CD4-positive, alpha-beta T cell treated with Interleukin-15 for 1 hour (primary cell): ENCODE data around the gene MINDY4.
"Not testable (repeated sequence)": the region's sequence is repeated elsewhere in the genome, so short reads cannot be mapped to it uniquely, and the experiment has no call there.

Experiments
- DNase-seq: peaks from one replicate; pipeline ENCODE4 v3.0.0-alpha.2; 2020

The MINDY4 gene

GRCh38 chr7:30805931-30806330 lies 34.7 kb downstream of the MINDY4 start:
- no peak for DNase-seq

DNA sequence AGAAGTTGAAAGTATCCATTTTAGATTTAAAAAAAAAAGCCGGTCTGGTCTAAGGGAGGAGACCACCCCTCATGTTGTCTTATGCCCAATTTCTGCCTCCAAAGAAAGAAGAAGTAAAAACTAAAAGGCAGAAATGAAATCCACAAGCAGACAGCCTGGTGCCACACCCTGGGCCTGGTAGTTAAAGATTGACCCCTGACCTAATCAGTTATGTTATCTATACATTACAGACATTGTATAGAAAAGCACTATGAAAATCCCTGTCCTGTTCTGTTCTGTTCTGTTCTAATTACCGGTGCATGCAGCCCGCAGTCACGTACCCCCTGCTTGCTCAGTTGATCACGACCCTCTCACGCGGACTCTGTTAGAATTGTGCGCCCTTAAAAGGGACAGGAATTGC lies 36.3 kb downstream of the MINDY4 start:
- DNase-seq, result not testable (repeated sequence)

DNA sequence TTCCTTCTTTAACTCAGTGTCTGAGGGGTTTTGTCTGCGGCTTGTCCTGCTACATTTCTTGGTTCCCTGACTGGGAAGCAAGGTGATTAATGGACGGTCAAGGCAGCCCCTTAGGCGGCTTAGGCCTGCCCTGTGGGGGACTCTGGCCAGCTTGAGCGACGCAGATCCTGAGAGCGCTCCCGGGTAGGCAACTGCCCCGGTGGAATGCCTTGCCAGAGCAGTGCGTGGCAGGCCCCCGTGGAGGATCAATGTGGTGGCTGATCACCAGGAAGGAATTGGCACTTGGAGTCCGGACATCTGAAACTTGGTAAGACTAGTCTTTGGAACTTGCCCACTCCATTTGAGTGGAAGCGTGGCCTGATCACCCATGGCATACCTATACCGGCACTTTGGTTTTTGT lies 36.7 kb downstream of the MINDY4 start:
- DNase-seq, result not testable (repeated sequence)

DNA sequence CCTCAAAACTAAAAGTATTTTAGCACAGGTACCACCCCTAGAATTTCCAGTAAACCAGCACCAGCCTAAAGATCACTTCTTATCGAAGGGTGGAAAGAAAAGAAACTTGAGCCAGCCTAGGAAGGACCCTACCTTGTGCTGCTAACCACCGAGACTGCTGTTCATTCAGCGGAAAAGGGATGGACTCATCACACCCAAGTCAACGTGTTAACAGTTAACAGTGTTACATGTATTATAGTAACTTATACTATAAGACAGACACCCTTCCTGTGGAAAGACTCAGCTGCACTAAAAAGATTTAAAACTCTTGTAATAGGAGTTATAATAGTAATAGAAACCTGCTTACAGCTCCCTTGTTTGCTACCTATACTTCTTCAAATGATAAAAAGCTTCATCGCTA lies 39.8 kb downstream of the MINDY4 start:
- no peak for DNase-seq

- DNase-seq, result no peak
Observed at GRCh38 chr7:30812676-30813075, 41.5 kb downstream of the MINDY4 start.

GRCh38 chr7:30813466-30813865 lies 42.2 kb downstream of the MINDY4 start:
- DNase-seq, result no peak

GRCh38 chr7:30814700-30815387 lies 43.6 kb downstream of the MINDY4 start:
- no peak for DNase-seq

DNA sequence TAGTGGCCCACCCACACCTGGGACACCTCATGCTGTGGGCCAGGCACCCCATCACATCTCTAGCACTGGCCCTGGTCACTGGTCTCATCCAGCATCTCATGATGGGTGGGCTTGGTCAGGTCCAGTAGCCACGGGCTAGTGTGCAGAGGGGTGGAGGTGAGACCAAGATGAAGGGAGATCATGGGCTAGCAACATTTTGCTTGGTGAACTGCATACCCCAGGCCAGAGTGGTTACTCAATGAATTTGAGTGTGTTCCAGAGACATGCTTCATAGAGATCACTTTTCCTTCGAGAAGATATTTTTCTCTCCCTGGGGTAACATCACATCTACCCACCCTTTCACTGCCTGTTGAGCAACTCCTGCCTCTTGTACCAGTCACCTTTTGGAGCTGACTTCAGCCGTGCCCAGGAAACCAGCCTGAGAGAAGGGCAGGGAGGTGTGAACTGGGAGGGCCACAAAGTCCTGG lies 44.2 kb downstream of the MINDY4 start:
- no peak for DNase-seq

GRCh38 chr7:30815951-30816644 lies 44.9 kb downstream of the MINDY4 start:
- DNase-seq, result no peak

DNA sequence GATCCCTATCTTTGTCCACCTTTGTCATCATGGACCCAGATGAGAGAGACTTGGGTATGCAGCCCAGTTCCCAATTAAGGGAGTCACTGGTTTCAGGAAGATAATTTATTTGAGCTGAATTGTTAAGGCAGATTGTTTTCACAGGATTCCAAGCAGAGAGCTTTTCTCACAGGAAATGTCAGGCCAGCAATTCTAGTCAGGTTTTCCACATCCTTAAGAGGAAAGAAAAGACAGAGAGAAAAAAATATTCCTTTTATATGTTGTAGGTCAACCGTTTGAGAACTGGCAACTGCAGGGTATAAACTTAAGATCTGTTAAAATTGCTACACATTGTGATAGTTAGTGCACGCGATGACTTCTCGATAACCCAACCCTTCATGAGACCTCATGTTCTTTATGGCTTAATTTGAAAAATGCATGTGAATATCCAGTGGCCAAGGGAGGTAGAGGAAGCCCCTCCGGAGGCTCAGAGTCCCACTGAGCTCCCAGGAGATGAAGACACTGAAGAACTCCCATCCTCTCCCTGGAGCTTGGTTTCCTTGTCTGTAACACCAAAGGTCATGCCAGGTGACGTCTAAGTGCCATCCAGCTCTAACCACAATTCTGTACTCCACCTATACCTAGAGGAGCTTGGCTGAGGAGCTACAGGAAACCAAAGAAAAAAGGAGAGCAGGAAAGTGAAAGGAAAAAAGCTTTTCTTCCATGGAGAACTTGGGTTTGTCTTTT lies 45.6 kb downstream of the MINDY4 start:
- DNase-seq, result no peak

DNA sequence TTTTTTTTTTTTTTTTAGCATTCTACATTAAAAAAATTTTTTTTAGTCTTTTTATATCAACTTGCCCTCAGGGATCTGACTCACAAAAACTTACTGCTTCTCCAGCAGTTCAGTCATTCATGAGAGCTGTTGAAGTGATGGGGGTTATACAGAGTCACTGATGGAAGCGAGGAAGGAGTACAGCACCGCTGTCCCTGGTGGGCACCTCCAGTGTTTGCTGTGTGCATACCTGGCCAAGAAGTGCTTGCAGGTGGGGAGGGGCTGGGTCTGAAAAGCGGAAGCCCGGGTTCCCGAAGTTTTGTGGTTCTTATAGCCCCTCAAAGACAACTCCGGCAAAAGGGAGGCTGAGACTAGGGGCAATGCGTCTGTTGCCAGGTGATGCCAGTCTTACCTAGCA lies 46.2 kb downstream of the MINDY4 start:
- no peak for DNase-seq

- DNase-seq, result no peak
Observed at GRCh38 chr7:30824821-30825720, 53.9 kb downstream of the MINDY4 start.

- DNase-seq, result no peak
Observed at GRCh38 chr7:30826181-30826580, 55.0 kb downstream of the MINDY4 start.

DNA sequence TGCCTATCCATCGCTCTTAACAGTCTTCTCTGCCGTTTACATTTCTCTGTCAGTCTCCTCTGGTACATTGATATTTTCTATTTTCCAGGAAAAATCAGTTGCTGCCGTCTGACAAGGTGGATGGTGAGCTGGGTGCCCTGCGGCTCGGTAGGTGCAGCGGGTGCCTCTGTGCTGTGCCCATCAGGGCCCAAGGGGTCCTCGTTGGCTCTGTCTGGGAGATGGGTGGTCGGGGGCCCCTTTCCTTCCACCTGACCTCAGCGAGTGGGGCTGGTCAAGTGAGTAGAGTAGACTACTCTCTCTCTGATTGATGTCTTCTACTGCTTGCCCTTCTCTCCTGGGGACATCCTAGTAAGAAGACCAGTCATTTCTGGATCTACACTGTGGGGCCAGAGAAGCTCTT lies 57.4 kb downstream of the MINDY4 start:
- no peak for DNase-seq

DNA sequence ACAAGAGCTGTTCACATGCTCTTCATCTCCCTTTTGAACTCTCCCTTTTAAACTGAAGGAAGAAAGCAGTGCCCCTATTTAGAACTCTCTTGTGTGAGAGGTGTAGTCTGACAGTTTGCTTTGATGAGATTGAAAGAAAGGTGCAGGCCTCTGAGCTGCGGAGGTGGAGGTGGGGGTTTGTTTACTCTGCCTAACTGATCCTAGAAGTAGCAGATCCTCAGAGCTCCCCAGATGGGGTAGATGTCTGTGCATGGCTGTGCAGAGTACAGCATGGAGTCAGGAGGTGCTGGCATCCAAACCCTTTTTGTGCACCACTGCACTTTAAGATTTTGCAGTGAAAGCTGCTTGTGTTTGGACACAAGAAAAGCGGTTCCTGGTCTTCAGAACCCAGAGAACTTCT lies 58.3 kb downstream of the MINDY4 start:
- DNase-seq, result no peak

- no peak for DNase-seq
Observed at GRCh38 chr7:30831227-30831626, 60.0 kb downstream of the MINDY4 start.

DNA sequence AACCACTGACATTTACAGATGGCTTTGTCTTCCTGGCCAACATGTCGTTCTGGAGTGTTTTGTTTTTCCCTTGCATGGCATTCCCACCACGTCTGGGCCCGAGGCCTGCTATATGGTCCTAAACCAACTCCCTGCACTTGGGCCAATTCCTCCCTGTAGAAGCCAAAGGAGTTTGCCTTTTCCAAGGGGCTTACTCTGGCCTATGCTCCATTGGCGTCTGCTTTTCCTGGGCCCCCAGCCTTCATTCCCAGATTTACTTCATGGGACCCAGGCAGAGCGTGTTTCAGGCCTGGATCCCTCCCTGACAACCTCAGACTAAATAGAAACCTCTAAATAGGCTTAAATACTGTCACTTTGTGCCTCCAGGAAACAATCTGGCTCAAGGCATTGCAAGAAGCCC lies 60.7 kb downstream of the MINDY4 start:
- DNase-seq, result no peak

DNA sequence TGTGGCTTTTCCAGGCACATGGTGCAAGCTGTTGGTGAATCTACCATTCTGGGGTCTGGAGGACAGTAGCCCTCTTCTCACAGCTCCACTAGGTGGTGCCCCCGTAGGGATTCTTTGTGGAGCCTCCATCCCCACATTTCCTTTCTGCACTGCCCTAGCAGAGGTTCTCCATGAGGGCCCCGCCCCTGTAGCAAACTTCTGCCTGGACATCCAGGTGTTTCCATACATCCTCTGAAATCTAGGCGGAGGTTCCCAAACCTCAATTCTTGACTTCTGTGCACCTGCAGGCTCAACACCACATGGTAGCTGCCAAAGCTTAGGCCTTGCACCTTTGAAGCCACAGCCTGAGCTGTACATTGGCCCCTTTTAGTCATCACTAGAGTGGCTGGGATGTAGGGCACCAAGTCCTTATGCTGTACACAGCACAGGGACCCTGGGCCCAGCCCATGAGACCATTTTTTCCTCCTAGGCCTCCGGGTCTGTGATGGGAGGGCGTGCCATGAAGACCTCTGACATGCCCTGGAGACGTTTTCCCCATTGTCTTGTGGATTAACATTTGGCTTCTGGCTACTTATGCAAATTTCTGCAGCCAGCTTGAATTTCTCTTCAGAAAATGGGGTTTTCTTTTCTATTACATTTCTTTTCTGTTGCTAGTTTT lies 62.9 kb downstream of the MINDY4 start:
- DNase-seq, result not testable (repeated sequence)

DNA sequence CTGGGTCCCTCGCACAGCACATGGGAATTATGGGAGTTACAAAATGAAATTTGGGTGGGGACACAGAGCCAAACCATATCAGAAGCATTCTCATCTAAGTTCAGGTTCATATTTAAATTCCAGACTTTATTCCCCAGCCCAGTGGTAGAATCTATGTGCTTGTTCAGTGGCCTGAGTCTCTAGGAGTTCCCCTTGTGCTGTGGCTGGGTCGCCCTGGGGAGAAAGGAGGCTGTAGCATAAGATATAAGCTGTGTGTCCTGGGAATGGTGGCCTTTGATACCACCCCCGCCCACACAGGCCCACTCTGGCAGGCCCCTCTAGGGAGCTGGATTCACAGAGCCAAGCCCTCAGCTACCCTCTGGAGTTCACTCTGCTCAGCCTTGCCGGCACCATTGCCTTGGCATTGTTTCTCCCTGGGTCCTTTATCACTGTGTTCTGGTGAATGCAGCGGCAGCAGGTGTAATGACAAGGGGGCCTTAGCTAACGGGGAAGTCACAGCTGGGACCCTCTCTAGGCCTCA lies 64.2 kb downstream of the MINDY4 start:
- no peak for DNase-seq

DNA sequence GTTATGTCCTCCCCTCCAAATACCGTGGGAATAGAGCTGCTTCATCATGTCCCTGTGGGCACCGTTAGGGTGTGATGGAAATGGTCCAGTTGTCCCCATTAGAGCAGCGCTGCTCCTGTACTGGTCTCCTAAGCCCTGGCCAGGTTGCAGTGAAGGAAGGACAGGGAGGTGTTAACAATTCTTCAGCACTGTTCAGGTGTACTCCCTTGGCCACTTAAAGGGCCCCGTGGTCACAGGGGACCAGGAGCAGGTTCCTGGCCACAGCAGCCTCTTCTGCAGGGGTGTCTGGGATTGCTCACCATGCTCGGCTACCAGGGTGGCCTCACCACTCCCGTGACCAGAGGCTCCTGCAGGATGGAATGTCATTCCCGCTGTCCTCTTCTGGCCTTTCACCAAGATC lies 65.8 kb downstream of the MINDY4 start:
- DNase-seq, result no peak

DNA sequence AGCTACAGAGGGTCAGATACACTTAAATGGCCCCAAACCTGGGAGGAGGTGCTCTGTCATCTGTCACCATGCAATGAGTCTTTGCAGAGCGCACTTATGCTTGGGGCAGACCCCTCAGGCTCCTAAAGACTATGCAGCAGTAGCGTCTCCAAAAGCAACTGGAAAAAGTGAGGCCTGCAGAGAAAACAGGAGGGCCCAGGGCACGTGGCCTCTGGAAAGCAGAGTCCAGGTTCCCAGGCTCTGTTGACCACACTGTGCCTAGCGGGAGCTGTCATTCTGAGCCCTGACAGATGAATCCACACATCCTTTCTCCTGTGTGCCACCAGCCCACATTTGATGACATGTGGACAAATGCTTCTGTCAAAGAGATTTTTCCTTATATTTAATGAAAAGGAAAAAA lies 66.4 kb downstream of the MINDY4 start:
- DNase-seq, result no peak

DNA sequence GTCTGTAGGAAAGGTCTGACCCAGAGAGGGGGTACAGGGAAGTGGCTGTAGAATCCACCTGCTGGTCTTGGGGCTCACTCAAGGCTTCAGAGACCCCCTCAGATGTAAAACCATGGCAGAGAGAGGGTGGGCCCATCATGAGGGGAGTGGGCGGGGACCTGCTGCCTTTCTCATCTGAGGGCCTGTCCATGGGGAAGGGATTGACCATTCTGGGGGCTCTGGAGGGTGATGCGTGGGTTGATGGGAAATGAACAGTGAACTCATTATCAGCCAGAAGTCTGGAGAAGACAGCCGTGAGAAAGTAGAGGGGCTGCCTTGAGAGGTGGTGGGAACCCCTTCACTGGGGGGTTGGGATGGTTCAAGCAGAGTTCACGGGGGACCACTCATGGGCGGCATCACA lies 66.8 kb downstream of the MINDY4 start:
- DNase-seq, result no peak
